ENCODE data around the gene FZD2.
"Not testable (repeated sequence)": the region's sequence is repeated elsewhere in the genome, so short reads cannot be mapped to it uniquely, and the experiment has no call there.

The FZD2 gene

GRCh38 chr17:44546671-44547606 lies 10.3 kb upstream of the FZD2 start:
- no peak for DNase-seq

DNA sequence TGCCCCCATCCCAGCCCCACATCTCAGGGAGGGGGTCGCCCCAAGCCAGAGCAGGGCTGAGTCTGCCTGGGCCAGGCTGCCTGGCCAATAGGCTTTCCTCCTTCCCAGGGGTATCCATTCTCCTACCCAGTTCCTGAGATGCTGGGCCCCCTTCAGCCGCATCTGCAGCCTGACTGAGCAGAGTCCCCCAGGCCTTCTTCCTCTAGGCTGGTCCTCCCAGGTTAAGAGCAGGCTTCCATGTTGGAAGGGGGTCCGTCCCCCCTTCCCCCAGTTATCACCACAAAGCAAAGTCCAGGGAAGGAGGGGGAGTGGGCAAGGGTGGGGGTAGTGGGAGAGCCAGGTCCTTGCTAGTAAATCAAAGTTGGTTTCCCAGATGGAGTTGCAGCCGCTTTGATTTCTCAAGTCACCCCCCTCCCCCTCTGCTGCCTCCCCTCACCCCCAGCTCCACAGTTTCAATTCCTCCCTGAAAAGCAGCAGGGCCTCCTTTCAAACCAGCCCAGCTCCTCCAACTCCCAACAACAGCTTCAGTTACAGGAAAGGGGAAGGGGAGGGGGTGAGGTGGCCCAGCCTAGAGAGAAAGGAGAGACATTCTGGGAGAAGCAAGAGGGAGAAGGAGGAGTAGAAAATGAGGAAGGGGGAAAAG lies 9.5 kb upstream of the FZD2 start:
- no peak for DNase-seq

DNA sequence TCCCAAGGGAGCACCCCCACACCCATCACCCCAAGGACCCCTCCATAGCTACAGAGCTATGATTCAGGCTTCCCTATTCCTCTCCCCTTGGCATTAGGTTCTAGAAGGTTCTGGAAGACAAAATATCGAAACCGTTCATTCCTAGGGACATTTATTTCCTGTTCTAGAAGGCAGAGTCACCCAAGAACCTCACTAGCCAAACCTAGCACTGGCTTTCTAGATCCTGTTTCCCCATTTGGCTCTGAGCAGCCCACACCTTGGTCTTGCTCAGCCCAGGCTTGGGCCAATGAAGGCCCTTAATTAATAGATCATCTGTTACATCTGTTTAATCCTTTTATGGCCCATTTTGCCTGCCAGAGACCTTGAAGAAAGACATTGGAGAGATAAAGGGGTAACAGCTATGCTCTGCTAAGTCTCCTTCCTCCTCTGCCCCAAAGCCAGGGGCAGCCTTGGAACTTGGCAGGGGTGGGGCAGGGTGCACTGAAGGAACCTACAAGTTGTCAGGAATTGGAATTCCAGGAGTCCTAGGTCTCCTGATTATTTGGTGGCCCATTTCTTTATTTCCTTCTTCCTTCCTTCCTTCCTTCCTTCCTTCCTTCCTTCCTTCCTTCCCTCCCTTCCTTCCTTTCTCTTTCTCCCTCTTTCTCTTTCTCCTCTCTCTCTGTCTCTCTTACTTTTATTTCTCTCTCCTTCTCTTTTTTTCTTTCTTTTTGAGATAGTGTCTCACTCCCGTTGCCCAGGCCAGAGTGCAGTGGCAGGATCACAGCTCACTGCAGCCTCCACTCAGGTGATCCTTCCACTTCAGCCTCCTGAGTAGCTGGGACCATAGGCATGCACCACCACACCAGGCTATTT lies 8.7 kb upstream of the FZD2 start:
- DNase-seq, result peak; percentile 48 to 76

DNA sequence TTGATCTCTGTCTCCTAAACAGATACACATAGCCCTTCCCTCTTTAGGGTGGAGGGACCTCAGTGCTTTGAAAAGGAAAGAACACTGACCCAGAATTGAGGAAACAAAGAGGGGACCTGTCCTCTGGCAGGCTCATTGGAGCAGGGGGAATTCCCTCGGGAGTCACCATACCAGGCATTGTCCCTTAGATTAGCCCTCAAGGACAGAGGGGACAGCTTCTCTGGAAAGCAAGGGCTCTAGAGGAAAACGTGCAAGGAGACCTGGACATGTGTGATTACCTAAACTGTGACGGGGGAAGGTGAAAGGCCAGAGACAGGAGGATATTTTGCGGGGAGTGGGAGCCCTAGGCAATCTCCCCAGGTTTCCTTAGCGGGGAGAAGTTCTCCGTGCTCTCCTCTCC lies 7.6 kb upstream of the FZD2 start:
- DNase-seq, result no peak

- no peak for DNase-seq
Measured at GRCh38 chr17:44552361-44552760, 4.9 kb upstream of the FZD2 start.

DNA sequence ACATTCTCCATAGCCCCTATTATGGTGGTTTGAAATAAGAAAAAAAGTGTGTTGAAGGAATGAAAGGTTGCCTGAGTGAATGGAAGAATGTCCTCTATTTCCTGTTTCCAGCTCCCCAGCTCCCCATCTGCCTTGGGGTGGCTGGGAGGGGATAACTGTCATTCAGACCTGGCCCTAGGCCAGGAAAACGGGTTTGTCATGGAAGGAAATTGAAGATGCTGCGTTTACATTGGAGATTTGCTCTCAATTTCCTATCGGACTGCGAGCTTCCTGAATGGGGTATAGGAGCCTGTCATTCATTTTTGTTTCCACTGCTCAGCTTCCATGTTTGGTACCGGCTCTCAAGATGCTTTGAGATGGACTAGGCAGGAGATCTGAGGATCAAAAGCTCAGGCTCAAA lies 2.2 kb upstream of the FZD2 start:
- DNase-seq, result peak; percentile 18 to 26

GRCh38 chr17:44556166-44556831 lies 985 bp upstream of the FZD2 start:
- DNase-seq, result peak; percentile 22 to 62

- DNase-seq, result peak; percentile 19 to 63
Measured at GRCh38 chr17:44557651-44558285, 484 bp downstream of the FZD2 start.

- no peak for DNase-seq
Measured at GRCh38 chr17:44558334-44558709, 1.0 kb downstream of the FZD2 start.

DNA sequence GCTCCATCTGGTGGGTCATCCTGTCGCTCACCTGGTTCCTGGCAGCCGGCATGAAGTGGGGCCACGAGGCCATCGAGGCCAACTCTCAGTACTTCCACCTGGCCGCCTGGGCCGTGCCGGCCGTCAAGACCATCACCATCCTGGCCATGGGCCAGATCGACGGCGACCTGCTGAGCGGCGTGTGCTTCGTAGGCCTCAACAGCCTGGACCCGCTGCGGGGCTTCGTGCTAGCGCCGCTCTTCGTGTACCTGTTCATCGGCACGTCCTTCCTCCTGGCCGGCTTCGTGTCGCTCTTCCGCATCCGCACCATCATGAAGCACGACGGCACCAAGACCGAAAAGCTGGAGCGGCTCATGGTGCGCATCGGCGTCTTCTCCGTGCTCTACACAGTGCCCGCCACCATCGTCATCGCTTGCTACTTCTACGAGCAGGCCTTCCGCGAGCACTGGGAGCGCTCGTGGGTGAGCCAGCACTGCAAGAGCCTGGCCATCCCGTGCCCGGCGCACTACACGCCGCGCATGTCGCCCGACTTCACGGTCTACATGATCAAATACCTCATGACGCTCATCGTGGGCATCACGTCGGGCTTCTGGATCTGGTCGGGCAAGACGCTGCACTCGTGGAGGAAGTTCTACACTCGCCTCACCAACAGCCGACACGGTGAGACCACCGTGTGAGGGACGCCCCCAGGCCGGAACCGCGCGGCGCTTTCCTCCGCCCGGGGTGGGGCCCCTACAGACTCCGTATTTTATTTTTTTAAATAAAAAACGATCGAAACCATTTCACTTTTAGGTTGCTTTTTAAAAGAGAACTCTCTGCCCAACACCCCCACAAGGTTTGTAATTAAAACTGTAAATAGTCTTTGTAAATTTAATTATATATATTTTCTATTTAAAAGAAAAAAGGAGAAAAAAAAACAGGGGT lies 1.7 kb downstream of the FZD2 start:
- no peak for DNase-seq

DNA sequence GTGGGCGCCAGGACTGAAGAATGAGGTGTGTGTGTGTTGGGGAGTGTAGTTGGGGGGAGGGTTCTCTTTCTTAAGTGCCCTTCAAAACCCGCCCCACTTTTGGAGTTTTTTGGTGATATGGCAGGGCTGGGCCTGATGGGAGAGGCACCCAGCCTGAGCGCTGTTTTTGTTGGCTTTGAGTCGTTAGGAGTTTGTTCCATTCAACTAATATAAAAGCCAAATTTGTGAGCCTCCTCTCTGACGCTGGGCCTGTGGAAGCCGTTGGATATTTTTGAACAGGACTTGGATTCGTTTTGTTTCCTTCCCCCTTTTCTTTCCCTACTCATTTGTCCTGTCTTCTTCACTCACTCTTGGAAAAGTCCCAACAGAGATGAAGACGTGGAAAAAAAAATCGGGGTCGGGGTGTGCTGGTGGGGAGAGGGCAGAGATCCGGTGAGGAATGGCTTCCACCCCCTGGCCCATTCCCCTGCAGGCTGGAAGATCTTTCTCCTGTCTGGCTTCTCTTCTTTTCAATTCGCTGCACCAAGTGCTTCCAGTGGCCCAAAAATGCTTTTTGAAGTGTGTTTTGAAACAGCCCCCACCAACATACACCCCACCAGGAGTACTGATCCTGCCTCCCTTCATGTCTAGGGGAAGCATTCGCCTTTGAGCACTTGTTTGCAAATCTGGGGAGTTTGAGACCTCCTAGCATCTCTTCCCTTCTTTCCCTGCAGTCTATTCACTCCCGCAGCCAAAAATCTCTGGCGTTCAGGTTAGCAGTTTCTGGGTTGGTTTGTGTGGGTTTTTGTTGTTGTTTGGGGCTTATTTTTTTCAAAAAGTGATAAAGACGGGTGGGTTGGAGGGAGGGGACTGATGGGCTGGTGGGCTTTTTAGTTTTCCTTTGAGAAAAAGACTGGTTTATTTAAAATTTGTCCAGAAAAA lies 2.6 kb downstream of the FZD2 start:
- no peak for DNase-seq

- DNase-seq, result no peak
Measured at GRCh38 chr17:44561237-44561623, 3.9 kb downstream of the FZD2 start.

DNA sequence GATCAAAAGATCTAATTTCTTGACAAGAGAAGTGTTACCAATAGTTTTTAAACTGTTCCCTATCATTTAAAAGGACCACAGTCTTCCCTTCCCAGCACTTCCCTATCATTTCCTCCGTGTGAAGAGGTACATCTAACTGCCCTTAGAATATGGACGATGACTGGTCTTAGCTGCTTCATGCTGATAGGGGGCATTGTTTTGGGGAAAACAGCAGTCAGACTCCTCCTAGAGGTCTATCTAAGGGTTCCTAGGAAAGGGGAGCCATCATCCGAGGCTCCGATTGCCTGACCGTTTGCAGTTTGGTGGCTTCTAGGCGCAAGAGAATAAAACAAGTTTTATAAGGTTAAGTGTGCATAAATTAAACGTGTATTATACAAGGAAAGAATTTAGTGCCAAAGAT lies 7.1 kb downstream of the FZD2 start:
- no peak for DNase-seq

- no peak for DNase-seq
Measured at GRCh38 chr17:44565866-44566443, 8.7 kb downstream of the FZD2 start.

DNA sequence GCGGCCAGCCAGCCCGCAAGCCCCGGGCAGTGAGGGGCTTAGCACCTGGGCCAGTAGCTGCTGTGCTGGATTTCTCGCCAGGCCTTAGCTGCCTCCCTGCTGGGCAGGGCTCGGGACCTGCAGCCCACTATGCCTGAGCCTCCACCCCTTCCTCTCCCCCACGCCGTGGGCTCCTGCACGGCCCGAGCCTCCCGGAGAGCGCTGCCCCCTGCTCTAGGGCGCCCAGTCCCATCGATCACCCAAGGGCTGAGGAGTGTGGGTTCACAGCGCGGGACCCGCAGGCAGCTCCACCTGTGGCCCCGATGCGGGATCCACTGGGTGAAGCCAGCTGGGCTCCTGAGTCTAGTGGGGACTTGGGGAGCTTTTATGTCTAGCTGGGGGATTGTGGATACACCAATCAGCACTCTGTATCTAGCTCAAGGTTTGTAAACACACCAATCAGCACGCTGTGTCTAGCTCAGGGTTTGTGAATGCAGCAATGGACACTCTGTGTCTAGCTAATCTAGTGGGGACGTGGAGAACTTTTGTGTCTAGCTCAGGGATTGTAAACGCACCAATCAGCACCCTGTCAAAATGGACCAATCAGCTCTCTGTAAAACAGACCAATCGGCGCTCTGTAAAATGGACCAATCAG lies 11.1 kb downstream of the FZD2 start:
- DNase-seq, result not testable (repeated sequence)

DNA sequence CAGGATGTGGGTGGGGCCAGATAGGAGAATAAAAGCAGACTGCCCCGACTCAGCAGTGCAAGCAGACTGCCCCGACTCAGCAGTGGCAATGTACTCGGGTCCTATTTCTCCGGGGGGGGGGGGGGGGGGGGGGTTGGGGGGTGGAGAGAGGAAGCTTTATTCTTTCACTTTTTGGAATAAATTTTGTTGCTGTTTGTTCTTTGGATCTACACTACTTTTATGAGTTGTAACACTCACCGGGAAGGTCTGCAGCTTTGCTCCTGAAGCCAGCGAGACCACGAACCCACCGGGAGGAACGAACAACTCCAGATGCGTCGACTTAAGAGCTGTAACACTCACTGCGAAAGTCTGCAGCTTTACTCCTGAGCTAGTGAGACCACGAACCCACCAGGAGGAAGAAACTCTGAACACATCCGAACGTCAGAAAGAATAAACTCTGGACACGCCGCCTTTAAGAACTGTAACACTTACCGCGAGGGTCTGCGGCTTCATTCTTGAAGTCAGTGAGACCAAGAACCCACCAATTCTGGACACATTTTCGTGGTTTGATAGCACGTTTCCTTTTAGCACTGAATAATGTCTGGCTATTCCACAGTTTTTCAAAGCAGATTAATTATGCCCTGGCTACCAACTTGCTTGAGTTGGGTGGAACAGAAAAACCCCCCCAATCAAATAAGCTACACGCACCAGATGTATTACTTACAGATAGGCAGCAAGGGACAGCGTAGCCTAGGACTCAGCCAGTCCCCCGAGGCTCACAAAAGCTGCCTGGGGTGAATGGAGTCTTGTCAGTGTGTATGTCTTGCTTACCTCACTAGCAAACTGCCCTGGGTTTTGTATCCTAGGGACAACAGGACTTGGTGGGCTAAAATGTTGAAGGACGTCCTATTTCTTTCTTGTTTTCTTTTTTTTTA lies 11.9 kb downstream of the FZD2 start:
- DNase-seq, result peak; percentile 57 to 80

DNA sequence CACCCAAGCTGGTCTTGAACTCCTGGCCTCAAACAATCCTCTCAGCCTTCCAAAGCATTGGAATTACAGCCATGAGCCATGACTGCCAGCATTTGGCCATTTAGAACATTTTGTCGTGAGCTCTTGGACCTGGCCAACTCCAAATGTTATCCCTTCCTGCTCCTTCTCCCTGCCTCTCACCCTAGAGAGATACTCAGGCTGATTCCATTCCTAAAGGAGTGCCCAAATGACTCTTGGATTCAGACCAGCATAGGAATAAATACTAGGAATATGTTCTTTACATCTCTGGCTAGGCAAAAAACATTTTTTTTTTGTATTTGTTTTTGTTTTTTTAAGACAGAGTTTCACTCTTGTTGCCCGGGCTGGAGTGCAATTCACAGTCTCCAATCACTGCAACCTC lies 15.5 kb downstream of the FZD2 start:
- DNase-seq, result no peak

DNA sequence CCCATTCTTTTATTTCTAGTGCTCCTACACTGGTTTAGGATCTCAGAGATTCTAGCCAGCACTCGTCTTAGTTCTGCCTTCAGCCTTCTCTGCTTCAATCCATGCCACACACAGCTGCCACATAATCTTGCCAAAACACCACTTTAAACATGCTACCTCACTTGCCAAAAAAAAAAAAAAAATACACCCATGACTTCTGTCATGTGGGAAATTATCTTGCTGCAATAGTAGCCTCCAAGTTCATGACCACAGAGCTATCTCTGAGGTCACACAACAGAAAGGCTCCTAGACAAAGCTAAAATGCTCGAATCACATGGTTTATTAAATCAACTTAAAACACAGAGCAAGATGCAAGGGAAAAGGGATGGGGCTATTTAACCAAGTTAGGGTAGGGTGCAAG lies 18.1 kb downstream of the FZD2 start:
- no peak for DNase-seq
